Measurements from ENCODE around the gene STRA8.

The STRA8 gene

GRCh38 chr7:135233570-135233969 lies at the start of gene STRA8:
TSS of gene STRA8 (plus strand) at chr7:135233838. CDS start at chr7:135240525, 6,687 bp downstream.
- no peak for TF ChIP-seq CEBPB (IDR thresholded peaks at IDR 0.05)
- no peak for TF ChIP-seq YY1 (IDR thresholded peaks at IDR 0.05; ENCODE audit: low read depth)
- no peak for TF ChIP-seq REST (IDR thresholded peaks at IDR 0.05; ENCODE audit: low read depth)
- TF ChIP-seq CREB1 (IDR thresholded peaks at IDR 0.05; ENCODE audit: low read depth), result no peak
- no peak for TF ChIP-seq TEAD4 (IDR thresholded peaks at IDR 0.05)
- TF ChIP-seq USF1 (IDR thresholded peaks at IDR 0.05), result no peak
- TF ChIP-seq EP300 (IDR thresholded peaks at IDR 0.05; ENCODE audit: borderline replicate concordance), result no peak
- no peak for TF ChIP-seq RAD21 (IDR thresholded peaks at IDR 0.05; ENCODE audit: low read depth)
- no peak for TF ChIP-seq ZBTB7A (IDR thresholded peaks at IDR 0.05; ENCODE audit: low read depth)
- TF ChIP-seq TCF12 (IDR thresholded peaks at IDR 0.05; ENCODE audit: low read depth), result no peak
- no peak for TF ChIP-seq FOXM1 (IDR thresholded peaks at IDR 0.05; ENCODE audit: borderline replicate concordance, low read depth)
- no peak for TF ChIP-seq TAF1 (IDR thresholded peaks at IDR 0.05; ENCODE audit: low read depth)
- no peak for TF ChIP-seq EGR1 (IDR thresholded peaks at IDR 0.05)
- no peak for TF ChIP-seq MAX (IDR thresholded peaks at IDR 0.05)
- TF ChIP-seq NFIC (IDR thresholded peaks at IDR 0.05), result no peak

- TF ChIP-seq YY1 (IDR thresholded peaks at IDR 0.05; ENCODE audit: low read depth) (no peak), EP300 (IDR thresholded peaks at IDR 0.05; ENCODE audit: borderline replicate concordance) (no peak), TCF12 (IDR thresholded peaks at IDR 0.05; ENCODE audit: low read depth) (no peak), ZBTB7A (IDR thresholded peaks at IDR 0.05; ENCODE audit: low read depth) (no peak), TEAD4 (IDR thresholded peaks at IDR 0.05) (no peak), RAD21 (IDR thresholded peaks at IDR 0.05; ENCODE audit: low read depth) (no peak), EGR1 (IDR thresholded peaks at IDR 0.05) (no peak), USF1 (IDR thresholded peaks at IDR 0.05) (no peak), TAF1 (IDR thresholded peaks at IDR 0.05; ENCODE audit: low read depth) (no peak), CREB1 (IDR thresholded peaks at IDR 0.05; ENCODE audit: low read depth) (no peak), CEBPB (IDR thresholded peaks at IDR 0.05) (no peak), NFIC (IDR thresholded peaks at IDR 0.05) (no peak), REST (IDR thresholded peaks at IDR 0.05; ENCODE audit: low read depth) (no peak), FOXM1 (IDR thresholded peaks at IDR 0.05; ENCODE audit: borderline replicate concordance, low read depth) (no peak), MAX (IDR thresholded peaks at IDR 0.05) (no peak)
Measured at GRCh38 chr7:135184254-135184841, 49.3 kb upstream of the STRA8 start.

GRCh38 chr7:135185471-135186260 lies 48.0 kb upstream of the STRA8 start:
- TF ChIP-seq EGR1 (IDR thresholded peaks at IDR 0.05) (no peak), ZBTB7A (IDR thresholded peaks at IDR 0.05; ENCODE audit: low read depth) (no peak), TAF1 (IDR thresholded peaks at IDR 0.05; ENCODE audit: low read depth) (no peak)

GRCh38 chr7:135186261-135186540 lies 47.4 kb upstream of the STRA8 start:
- TF ChIP-seq EGR1 (IDR thresholded peaks at IDR 0.05), result no peak
- TF ChIP-seq REST (IDR thresholded peaks at IDR 0.05; ENCODE audit: low read depth), result no peak
- TF ChIP-seq TEAD4 (IDR thresholded peaks at IDR 0.05), result no peak
- no peak for TF ChIP-seq USF1 (IDR thresholded peaks at IDR 0.05)
- TF ChIP-seq FOXM1 (IDR thresholded peaks at IDR 0.05; ENCODE audit: borderline replicate concordance, low read depth), result no peak
- TF ChIP-seq CEBPB (IDR thresholded peaks at IDR 0.05), result no peak
- TF ChIP-seq TCF12 (IDR thresholded peaks at IDR 0.05; ENCODE audit: low read depth), result no peak
- TF ChIP-seq CREB1 (IDR thresholded peaks at IDR 0.05; ENCODE audit: low read depth), result no peak
- no peak for TF ChIP-seq NFIC (IDR thresholded peaks at IDR 0.05)
- TF ChIP-seq EP300 (IDR thresholded peaks at IDR 0.05; ENCODE audit: borderline replicate concordance), result no peak
